Astrocyte (in vitro differentiated cells and primary cell): ENCODE measurements around the gene PSMD14.

Source experiments
- CTCF ChIP-seq: IDR thresholded peaks from 2 replicates; pipeline ENCODE4 v1.5.1; 2011; ENCODE audit warnings: low read depth, mild to moderate bottlenecking, inconsistent platforms, low read length, moderate library complexity; ENCODE audit not compliant: insufficient read depth
- EZH2 ChIP-seq: IDR thresholded peaks from 2 replicates; pipeline ENCODE4 v1.6.1; 2012; ENCODE audit warnings: mild to moderate bottlenecking, low read length, inconsistent platforms; ENCODE audit not compliant: insufficient read depth

- TF ChIP-seq CTCF (no peak), EZH2 (no peak)
These were observed 50.6 kb downstream of the PSMD14 start for GRCh38 chr2:161358838-161359237.
